Stimulated activated CD8-positive, alpha-beta memory T cell treated with anti-CD3 and anti-CD28 coated beads, Interleukin-4, amount 100 ng/mL, for 4 hours (primary cell): Measurements from ENCODE around the gene PTPRD.

Source experiments
- DNase-seq, 2 donors: peaks; one replicate each; pipeline ENCODE4 v3.0.0-alpha.2; 2020; ENCODE audit warnings: low read depth in 2 of 2, low spot score in 1 of 2

The PTPRD gene

GRCh38 chr9:8877753-8878494, 1734.9 kb downstream of the PTPRD start:
- no peak for DNase-seq

GRCh38 chr9:8876303-8876702, 1736.5 kb downstream of the PTPRD start:
- DNase-seq, result no peak

- DNase-seq, result no peak
Measured at GRCh38 chr9:8874482-8874881, 1738.3 kb downstream of the PTPRD start.

GRCh38 chr9:8872802-8873201, 1740.0 kb downstream of the PTPRD start:
- no peak for DNase-seq

GRCh38 chr9:8871796-8872445, 1740.9 kb downstream of the PTPRD start:
- DNase-seq, result no peak

GRCh38 chr9:8871396-8871795, 1741.4 kb downstream of the PTPRD start:
- no peak for DNase-seq

- DNase-seq, result no peak
Measured at GRCh38 chr9:8869812-8870211, 1743.0 kb downstream of the PTPRD start.

- no peak for DNase-seq
Measured at GRCh38 chr9:8868632-8869031, 1744.2 kb downstream of the PTPRD start.

GRCh38 chr9:8867148-8867547, 1745.7 kb downstream of the PTPRD start:
- no peak for DNase-seq

- DNase-seq, result no peak
Measured at GRCh38 chr9:8864545-8864896, 1748.3 kb downstream of the PTPRD start.

- no peak for DNase-seq
Measured at GRCh38 chr9:8863886-8864544, 1748.8 kb downstream of the PTPRD start.

GRCh38 chr9:8863069-8863468, 1749.7 kb downstream of the PTPRD start:
- DNase-seq, result no peak

GRCh38 chr9:8860925-8861324, 1751.9 kb downstream of the PTPRD start:
- DNase-seq, result no peak

- no peak for DNase-seq
Measured at GRCh38 chr9:8860086-8860485, 1752.7 kb downstream of the PTPRD start.

- no peak for DNase-seq
Measured at GRCh38 chr9:8859416-8859815, 1753.4 kb downstream of the PTPRD start.

- no peak for DNase-seq
Measured at GRCh38 chr9:8858596-8859161, 1754.1 kb downstream of the PTPRD start.

- DNase-seq, result no peak
Measured at GRCh38 chr9:8857926-8858595, 1754.7 kb downstream of the PTPRD start.

GRCh38 chr9:8857068-8857925, 1755.5 kb downstream of the PTPRD start:
- no peak for DNase-seq

GRCh38 chr9:8856396-8857067, 1756.3 kb downstream of the PTPRD start:
- DNase-seq, result no peak

GRCh38 chr9:8855046-8855445, 1757.8 kb downstream of the PTPRD start:
- no peak for DNase-seq
